Lower leg skin (tissue), 3 donors: Measurements from ENCODE around the gene GLT6D1.

ENCODE experiments used
- POLR2A ChIP-seq, 2 donors: fragments of 450-650 bp; IDR thresholded peaks; one replicate each; pipeline ENCODE4 v1.6.1; 2016 to 2017; ENCODE audit warnings: antibody characterized with exemption in 2 of 2, mild to moderate bottlenecking in 1 of 2, moderate library complexity in 1 of 2
- TF ChIP-seq, protein P1 (sequence below), 3 donors: fragments of 450-650 bp; IDR thresholded peaks; one replicate each; pipeline ENCODE4 v1.5.1; 2016; ENCODE audit warnings: antibody characterized with exemption in 3 of 3, mild to moderate bottlenecking in 3 of 3, moderate library complexity in 2 of 3

DNA sequence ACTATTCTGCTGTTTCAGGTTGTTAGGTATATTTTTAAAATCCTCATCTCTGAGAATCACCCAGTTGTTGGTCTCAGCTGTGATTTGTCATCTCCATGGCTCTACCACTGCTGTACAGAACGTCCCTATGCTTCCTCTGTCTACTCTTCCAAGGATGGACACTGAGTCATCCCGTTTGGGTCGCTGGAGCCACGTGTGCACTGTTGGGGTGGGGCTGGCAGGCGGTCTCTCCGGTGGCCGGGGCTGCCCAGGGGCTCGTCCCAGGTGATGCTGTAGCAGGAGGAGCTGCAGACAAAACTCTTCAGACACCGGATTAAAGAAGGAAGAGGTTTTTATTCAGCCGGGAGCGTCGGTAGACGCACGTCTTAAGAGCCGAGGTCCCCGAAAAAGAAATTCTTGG, 40.7 kb upstream of the GLT6D1 start:
- TF ChIP-seq, protein P1, sequence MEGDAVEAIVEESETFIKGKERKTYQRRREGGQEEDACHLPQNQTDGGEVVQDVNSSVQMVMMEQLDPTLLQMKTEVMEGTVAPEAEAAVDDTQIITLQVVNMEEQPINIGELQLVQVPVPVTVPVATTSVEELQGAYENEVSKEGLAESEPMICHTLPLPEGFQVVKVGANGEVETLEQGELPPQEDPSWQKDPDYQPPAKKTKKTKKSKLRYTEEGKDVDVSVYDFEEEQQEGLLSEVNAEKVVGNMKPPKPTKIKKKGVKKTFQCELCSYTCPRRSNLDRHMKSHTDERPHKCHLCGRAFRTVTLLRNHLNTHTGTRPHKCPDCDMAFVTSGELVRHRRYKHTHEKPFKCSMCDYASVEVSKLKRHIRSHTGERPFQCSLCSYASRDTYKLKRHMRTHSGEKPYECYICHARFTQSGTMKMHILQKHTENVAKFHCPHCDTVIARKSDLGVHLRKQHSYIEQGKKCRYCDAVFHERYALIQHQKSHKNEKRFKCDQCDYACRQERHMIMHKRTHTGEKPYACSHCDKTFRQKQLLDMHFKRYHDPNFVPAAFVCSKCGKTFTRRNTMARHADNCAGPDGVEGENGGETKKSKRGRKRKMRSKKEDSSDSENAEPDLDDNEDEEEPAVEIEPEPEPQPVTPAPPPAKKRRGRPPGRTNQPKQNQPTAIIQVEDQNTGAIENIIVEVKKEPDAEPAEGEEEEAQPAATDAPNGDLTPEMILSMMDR (IDR thresholded peaks at IDR 0.05): no peak
- TF ChIP-seq POLR2A (IDR thresholded peaks at IDR 0.05): no peak
